Liver (tissue), 9 donors: ENCODE measurements around the gene ABCC2. TPM values are rescaled to one million over a fixed set of nuclear protein-coding genes. Genes with fewer than 3 reads are reported as not detected.

Source experiments
- DNase-seq: peaks from one replicate; pipeline ENCODE4 v3.0.0-alpha.2; 2017; ENCODE audit warnings: low spot score
- H3K27ac ChIP-seq, 2 donors: one replicate each; pipeline ENCODE4 v1.7.0; 2013; ENCODE audit warnings: inconsistent platforms in 2 of 2, low read length in 2 of 2, control low read depth in 1 of 2, low read depth in 1 of 2, mild to moderate bottlenecking in 1 of 2
- H3K27me3 ChIP-seq, 4 donors: one replicate each; pipeline versions ENCODE4 v1.6.1 to v1.7.0; 2013; ENCODE audit warnings: low read length in 3 of 4, inconsistent platforms in 1 of 4, mild to moderate bottlenecking in 1 of 4, moderate library complexity in 1 of 4; ENCODE audit not compliant: control insufficient read depth in 4 of 4, insufficient read depth in 4 of 4
- H3K36me3 ChIP-seq, 4 donors: one replicate each; pipeline versions ENCODE4 v1.6.1 to v1.7.0; 2013; ENCODE audit warnings: low read length in 3 of 4, mild to moderate bottlenecking in 3 of 4, low read depth in 1 of 4, moderate library complexity in 1 of 4; ENCODE audit not compliant: control insufficient read depth in 4 of 4, insufficient read depth in 3 of 4
- H3K4me1 ChIP-seq, 4 donors: one replicate each; pipeline versions ENCODE4 v1.6.1 to v1.7.0; 2013; ENCODE audit warnings: low read length in 3 of 4, mild to moderate bottlenecking in 3 of 4, moderate library complexity in 1 of 4; ENCODE audit not compliant: control insufficient read depth in 4 of 4, insufficient read depth in 4 of 4
- H3K4me3 ChIP-seq, 3 donors: one replicate each; pipeline versions ENCODE4 v1.6.1 to v1.7.0; 2013; ENCODE audit warnings: low read length in 3 of 3, control low read depth in 1 of 3, low read depth in 1 of 3, mild to moderate bottlenecking in 1 of 3
- H3K9ac ChIP-seq, 2 donors: one replicate each; pipeline ENCODE4 v1.7.0; 2013; ENCODE audit warnings: low read length in 2 of 2, mild to moderate bottlenecking in 2 of 2, moderate library complexity in 2 of 2, control low read depth in 1 of 2, low read depth in 1 of 2
- H3K9me3 ChIP-seq, 4 donors: one replicate each; pipeline versions ENCODE4 v1.6.1 to v1.7.0; 2013; ENCODE audit warnings: low read length in 3 of 4; ENCODE audit not compliant: control insufficient read depth in 4 of 4
- ATF3 ChIP-seq: IDR thresholded peaks from 2 replicates; pipeline ENCODE4 v1.6.1; 2016; ENCODE audit warnings: antibody characterized with exemption
- CTCF ChIP-seq: fragments of 150-350 bp; IDR thresholded peaks from 2 replicates; pipeline ENCODE4 v1.5.1; 2017; ENCODE audit warnings: improper control_type of control experiment, low read depth, low read length; ENCODE audit not compliant: missing input control
- EGR1 ChIP-seq, 2 donors: IDR thresholded peaks; 2 replicates each; pipeline ENCODE4 v1.6.1; 2016 to 2018; ENCODE audit warnings: antibody characterized with exemption in 2 of 2, low read depth in 2 of 2
- FOXA1 ChIP-seq: IDR thresholded peaks from 2 replicates; pipeline ENCODE4 v1.6.1; 2016; ENCODE audit warnings: antibody characterized with exemption
- FOXA2 ChIP-seq: IDR thresholded peaks from 2 replicates; pipeline ENCODE4 v1.6.1; 2016; ENCODE audit warnings: antibody characterized with exemption
- GABPA ChIP-seq, 2 donors: IDR thresholded peaks in 1 of 2; conservative IDR thresholded peaks in 1 of 2; 2 replicates each; pipeline ENCODE4 v1.6.1; 2016; ENCODE audit warnings: antibody characterized with exemption in 2 of 2, mild to moderate bottlenecking in 1 of 2, moderate library complexity in 1 of 2
- HNF4A ChIP-seq, 2 donors: conservative IDR thresholded peaks; 2 replicates each; pipeline ENCODE4 v1.6.1; 2016; ENCODE audit warnings: antibody characterized with exemption in 2 of 2, mild to moderate bottlenecking in 2 of 2
- HNF4G ChIP-seq: IDR thresholded peaks from 2 replicates; pipeline ENCODE4 v1.6.1; 2016; ENCODE audit warnings: antibody characterized with exemption
- JUND ChIP-seq, 2 donors: IDR thresholded peaks; 2 replicates each; pipeline ENCODE4 v1.6.1; 2016; ENCODE audit warnings: antibody characterized with exemption in 2 of 2
- MAX ChIP-seq: IDR thresholded peaks from 2 replicates; pipeline ENCODE4 v1.6.1; 2016; ENCODE audit warnings: antibody characterized with exemption
- NR2F2 ChIP-seq: IDR thresholded peaks from 2 replicates; pipeline ENCODE4 v1.6.1; 2016; ENCODE audit warnings: antibody characterized with exemption
- RAD21 ChIP-seq, 2 donors: IDR thresholded peaks; 2 replicates each; pipeline ENCODE4 v1.6.1; 2016; ENCODE audit warnings: antibody characterized with exemption in 2 of 2, mild to moderate bottlenecking in 2 of 2
- REST ChIP-seq: IDR thresholded peaks from 2 replicates; pipeline ENCODE4 v1.6.1; 2016; ENCODE audit warnings: antibody characterized with exemption, mild to moderate bottlenecking
- RXRA ChIP-seq, 2 donors: IDR thresholded peaks; 2 replicates each; pipeline ENCODE4 v1.6.1; 2017 to 2018; ENCODE audit warnings: antibody characterized with exemption in 2 of 2, mild to moderate bottlenecking in 1 of 2
- SP1 ChIP-seq: IDR thresholded peaks from 2 replicates; pipeline ENCODE4 v1.6.1; 2018; ENCODE audit warnings: antibody characterized with exemption, mild to moderate bottlenecking
- TAF1 ChIP-seq: conservative IDR thresholded peaks from 2 replicates; pipeline ENCODE4 v1.6.1; 2016; ENCODE audit warnings: antibody characterized with exemption, mild to moderate bottlenecking
- YY1 ChIP-seq: IDR thresholded peaks from 2 replicates; pipeline ENCODE4 v1.6.1; 2016; ENCODE audit warnings: antibody characterized with exemption, mild to moderate bottlenecking
- ZBTB33 ChIP-seq: IDR thresholded peaks from 2 replicates; pipeline ENCODE4 v1.6.1; 2016; ENCODE audit warnings: antibody characterized with exemption
- WGBS: extraction: QIAGEN DNeasy Blood & Tissue Kit; methylation state at CpG from one replicate; pipeline ENCODE4 v1.1.7; 2013; 5-methylcytosine and 5-hydroxymethylcytosine counted together
- polyA plus RNA-seq, 2 donors: library from polyadenylated mRNA; stranded (reverse) in 1 of 2; unstranded in 1 of 2; fragments of 200-250 nt in 1 of 2; fragments of >200 nt in 1 of 2; fragmentation: Nextera tagmentation in 1 of 2; extraction: Ambion mirVana in 1 of 2; gene quantifications; one replicate each; pipeline versions ENCODE4 v1.2.1 to v1.2.3, GENCODE V29; 2013 to 2015
- total RNA-seq, 2 donors: library from RNA; depleted of rRNA; stranded (reverse); fragments of >200 nt; gene quantifications; one replicate each; pipeline ENCODE4 v1.2.3, GENCODE V29; 2014
- donor health status: healthy.
- donor health status: healthy.
- donor health status: healthy.
- donor health status: healthy.
- donor health status: healthy.

The ABCC2 gene
- total and polyA plus RNA-seq, 4 donors, result 45.6 to 234 (median 70.1) TPM

GRCh38 chr10:99787311-99787710, 4.9 kb downstream of the ABCC2 start:
- no peak for TF ChIP-seq HNF4G
- peak; percentile 35 for TF ChIP-seq FOXA2
- no peak for TF ChIP-seq TAF1
- no peak for TF ChIP-seq REST
- TF ChIP-seq HNF4A (conservative IDR thresholded peaks at IDR 0.05), result peak; percentile 41 to 48
- TF ChIP-seq FOXA1, result no peak
- no peak for TF ChIP-seq NR2F2
- TF ChIP-seq EGR1 (IDR thresholded peaks at IDR 0.05; ENCODE audit: low read depth in 2 of 2), result no peak
- no peak for TF ChIP-seq JUND (IDR thresholded peaks at IDR 0.05)
- no peak for TF ChIP-seq ATF3
- no peak for TF ChIP-seq ZBTB33
- TF ChIP-seq YY1, result no peak
- no peak for TF ChIP-seq GABPA (IDR thresholded peaks at IDR 0.05 in 1 of 2, conservative IDR thresholded peaks at IDR 0.05 in 1 of 2)
- TF ChIP-seq MAX, result no peak
- peak; percentile 43 to 55 for TF ChIP-seq RXRA (IDR thresholded peaks at IDR 0.05)
- TF ChIP-seq CTCF, result no peak
- peak; percentile 35 for TF ChIP-seq SP1
- TF ChIP-seq RAD21 (IDR thresholded peaks at IDR 0.05), result no peak
- H3K27ac ChIP-seq, result peak overlapping the region; percentile 32 to 78
- WGBS, result 29% methylated on average over 5 of the region's 5 CpGs

More at GRCh38 chr10:99787311-99787710, 4.9 kb downstream of the ABCC2 start:
- Histone ChIP-seq H3K9ac (no peak overlapping the region), H3K4me3 (peak overlapping the region; percentile 20 to 39 (median 39)), H3K4me1 (peaks cover 1 to 41% (median 24%) of the 10 kb centered on the region in 4 donors), H3K9me3 (no peaks in the 10 kb centered on the region), H3K27me3 (no peaks in the 10 kb centered on the region), H3K36me3 (peaks cover 0 to 23% (median 15%) of the 10 kb centered on the region in 4 donors)
- no peak for DNase-seq
